ENCODE data around the gene TAOK3.
"Not testable (repeated sequence)": the region's sequence is repeated elsewhere in the genome, so short reads cannot be mapped to it uniquely, and the experiment has no call there.

TAOK3 gene

DNA sequence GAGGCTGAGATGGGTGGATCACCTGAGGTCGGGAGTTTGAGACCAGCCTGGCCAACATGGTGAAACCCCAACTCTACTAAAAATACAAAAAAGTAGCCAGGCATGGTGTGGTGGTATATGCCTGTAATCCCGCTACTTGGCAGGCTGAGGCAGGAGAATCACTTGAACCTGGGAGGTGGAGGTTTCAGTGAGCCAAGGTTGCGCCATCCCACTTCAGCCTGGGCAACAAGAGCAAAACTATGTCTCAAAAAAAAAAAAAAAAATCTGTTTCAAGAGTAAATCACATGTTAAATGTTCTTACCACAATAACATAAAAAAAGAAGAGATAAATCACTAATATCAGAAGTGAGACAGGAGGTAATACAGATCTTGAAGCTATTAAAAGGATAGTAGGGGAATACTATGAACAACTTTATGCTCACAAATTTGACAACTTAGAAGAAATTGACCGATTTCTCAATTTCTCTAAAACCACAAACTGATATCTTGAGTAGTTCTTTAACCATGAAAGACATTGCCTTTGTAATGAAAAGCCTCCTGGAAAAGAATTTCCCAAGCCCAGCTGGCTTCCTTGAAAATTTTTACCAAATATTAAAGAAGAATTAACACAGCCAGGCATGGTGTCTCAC lies 37.7 kb downstream of the TAOK3 start:
- no peak for DNase-seq

DNA sequence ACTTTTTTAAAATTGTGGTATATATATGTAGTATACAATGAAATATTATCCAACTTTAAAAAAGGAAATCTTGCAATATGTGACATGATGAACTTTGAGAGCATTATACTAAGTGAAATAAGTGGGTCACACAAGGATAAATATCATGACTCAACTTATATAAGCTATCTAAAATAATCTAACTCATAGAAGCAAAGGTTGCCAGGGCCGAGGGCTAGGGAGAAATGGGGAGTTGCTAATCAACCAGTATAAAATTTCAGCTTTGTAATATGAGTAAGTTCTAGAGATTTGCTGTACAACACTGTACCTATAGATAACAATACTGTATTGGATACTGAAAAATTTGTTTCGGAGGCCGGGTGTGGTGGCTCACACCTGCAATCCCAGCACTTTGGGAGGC lies 38.5 kb downstream of the TAOK3 start:
- DNase-seq, result no peak

DNA sequence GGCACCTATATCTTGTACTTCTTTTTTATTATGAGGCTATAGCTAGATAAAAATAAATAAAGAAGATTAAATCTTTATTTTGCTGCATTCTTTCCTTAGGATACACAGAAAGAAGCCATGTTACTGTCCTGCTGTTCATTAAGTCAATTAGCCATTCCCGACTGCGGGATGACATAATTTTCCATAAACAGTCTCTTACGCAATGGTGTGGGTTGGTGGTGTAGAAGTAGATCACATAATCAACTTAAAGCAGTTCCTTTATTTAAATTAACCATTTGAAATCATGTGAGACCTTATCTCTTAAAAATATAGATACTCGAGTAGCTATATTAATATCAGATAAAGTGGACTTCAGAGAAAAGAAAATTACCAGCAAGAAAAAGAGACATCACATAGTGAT lies 40.2 kb downstream of the TAOK3 start:
- DNase-seq, result no peak

DNA sequence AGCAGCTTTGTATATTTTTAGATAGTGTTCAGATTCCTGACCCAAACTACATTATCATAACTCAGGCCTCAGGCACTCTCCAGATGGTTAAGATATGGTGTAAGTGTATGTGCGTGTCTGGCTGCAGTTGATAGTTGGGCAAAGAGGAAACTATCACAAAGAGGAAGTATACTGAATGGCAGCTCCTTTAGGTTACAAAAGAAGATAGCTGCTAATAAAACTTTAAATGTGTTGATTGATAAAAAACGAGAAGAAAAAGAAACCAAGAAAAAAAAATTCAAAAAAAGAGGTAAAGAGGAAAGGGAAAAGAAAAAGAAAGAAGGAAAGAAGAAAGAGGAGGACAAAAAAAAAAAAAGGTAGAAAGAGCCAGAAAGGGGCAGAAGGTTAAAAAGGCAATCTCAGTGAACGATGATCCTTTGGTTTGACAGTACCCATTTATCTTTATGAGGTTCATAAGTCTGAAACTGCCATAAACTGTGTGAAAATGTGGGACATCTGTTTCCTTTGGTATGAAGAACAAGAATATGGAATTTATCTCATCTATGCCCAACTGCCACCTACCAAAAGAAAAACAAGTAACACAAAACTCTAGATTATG lies 42.2 kb downstream of the TAOK3 start:
- DNase-seq, result no peak

DNA sequence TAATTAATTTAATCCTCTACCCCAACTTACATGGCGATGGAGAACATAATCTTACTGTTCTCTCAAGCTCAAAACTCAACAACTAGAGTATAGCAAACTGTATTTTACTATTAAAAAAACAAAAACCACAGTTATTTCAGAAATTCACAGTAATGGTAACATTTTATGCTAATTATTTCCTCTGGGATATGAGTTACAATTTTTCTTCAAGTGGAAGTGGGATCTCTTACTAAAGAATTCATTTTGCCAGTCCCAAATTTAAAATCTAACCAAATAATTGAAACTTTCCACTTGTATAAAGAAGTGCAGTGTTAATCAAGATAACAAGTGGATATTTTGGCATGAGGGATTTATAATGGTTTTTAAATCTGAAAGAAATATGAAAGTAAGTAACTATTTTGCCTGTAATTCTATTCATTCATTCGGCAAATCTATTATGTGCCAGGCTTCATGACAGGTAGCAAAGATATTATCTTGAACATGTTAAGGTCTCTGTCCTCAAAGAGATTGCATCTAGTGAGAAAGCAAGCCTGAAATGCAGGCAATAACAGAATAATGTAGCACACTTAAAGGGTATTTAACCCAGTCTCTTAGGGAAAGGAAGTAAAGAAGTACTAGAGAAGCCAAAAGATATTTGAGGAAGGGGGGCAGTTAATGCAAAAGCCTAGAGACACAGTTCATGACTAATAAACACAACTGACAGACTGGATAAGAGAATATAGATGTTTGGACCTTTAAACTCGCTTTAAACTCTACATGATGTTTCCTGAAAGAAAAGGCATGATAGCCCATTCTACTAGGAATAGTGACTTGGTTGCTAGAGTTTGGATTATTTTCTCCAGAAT lies 44.0 kb downstream of the TAOK3 start:
- DNase-seq, result no peak

DNA sequence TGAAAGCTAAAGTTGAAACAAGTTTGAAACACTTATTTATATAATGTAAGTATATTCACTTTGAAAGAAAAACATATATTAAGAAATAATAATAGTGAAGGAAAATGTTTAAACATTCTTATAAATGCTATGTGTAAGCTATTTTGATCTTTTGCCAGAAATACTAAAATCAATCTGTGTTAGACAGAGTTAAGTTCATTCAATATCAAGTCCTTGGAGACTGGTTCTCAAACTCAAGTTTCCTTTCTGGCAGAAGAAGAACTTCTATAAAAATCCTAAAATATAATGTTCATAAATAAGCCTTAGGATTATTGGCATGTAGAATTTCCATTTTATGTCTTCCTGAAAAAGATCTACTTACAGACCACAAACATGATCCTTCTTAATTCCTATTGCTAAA lies 45.3 kb downstream of the TAOK3 start:
- DNase-seq, result no peak

DNA sequence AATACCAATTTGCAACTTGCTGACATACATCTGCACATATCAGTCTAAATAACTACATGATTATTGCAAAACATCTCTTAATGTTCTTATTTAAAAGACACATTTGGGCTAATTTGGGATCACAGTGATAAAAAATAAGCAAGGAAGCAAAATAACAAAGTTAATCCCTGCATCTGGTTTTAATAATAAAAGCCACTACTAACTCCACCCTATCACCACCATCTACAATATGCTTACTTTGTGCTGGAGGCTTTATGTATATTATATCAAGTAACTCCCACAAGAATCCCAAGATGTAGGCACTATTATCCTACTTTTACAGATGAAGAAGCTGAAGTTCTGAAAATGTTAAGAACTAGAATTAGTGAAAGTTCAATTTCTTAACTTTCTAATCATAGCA lies 45.7 kb downstream of the TAOK3 start:
- DNase-seq, result no peak

DNA sequence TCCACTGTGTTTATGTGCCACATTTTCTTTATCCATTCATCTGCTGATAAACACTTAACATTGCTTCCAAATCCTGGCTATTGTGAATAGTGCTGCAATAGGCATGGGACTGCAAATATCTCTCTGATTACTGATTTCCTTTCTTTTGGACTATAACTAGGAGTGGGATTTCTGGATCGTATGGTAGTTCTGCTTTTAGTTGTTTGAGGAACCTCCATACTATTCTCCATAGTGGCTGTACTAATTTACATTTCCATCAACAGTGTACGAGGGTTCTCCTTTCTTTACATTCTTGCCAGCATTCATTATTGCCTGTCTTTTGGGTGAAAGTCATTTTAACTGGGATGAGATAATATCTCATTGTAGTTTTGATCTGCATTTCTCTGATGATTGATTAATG lies 47.6 kb downstream of the TAOK3 start:
- no peak for DNase-seq

DNA sequence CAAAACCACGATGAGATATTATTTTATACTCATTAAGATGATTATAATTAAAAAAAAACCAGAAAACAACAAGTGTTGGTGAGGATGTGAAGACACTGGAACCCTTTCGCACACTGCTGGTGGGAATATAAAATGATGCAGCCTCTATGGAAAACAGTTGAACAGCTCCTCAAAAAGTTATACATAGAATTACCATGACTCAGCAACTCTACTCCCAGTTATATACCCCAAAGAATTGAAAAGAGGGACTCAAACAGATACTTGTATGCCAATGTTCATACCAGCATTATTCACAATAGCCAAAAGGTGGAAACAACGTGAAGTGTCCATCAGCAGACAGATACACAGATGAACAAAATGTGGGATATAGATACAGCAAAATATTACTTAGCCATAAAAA lies 53.1 kb downstream of the TAOK3 start:
- no peak for DNase-seq

DNA sequence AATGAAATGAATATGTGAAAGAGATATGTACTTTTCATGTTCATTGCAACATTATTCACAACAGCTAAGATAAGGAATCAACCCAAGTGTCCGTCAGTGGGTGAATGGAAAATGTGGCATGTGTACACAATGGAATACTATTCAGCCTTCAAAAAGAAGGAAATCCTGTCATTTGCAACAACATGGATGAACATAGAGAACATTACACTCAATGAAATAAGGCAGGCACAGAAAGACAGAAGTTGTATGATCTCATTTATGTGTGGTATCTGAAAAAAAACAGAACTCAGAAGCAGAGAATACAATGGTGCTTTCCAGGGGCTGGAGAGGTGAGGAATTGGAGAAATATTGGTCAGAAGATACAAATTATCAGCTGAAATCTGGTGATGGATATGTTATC lies 54.0 kb downstream of the TAOK3 start:
- DNase-seq, result no peak

DNA sequence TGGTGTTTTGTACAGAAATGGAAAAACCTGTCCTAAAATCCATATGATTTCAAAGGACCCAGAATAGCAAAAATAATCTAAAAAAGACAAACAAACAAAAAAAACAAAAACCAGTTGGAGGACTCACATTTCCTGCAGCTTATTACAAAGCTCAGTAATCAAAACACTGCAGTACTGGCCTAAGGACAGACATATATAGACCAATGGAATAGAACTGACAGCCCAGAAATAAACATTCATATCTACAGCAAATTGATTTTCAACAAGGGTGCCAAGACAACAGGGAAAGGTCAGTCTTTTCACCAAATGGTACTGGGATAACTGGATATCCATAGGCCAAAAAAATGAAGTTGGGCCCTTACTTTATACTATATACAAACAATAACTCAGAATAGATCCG lies 55.0 kb downstream of the TAOK3 start:
- no peak for DNase-seq

DNA sequence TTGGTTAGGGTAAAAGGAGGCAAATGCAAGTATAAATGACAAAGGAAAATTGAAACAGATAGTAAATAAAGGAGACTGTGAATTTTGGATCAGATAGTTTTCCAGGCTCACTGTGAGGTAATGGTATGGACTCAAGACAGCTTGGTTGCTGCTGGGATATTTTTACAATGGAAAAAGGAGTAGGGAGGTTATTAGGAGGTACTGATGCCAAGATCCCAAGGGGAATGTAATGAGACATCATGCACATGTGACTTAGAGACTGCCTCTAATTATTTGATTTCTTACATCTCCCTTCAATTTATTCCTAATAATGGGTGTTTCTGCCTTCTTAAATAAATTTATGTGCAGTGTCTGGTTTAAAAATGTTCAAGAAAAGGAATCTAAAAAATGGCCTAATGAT lies 56.9 kb downstream of the TAOK3 start:
- DNase-seq, result no peak

DNA sequence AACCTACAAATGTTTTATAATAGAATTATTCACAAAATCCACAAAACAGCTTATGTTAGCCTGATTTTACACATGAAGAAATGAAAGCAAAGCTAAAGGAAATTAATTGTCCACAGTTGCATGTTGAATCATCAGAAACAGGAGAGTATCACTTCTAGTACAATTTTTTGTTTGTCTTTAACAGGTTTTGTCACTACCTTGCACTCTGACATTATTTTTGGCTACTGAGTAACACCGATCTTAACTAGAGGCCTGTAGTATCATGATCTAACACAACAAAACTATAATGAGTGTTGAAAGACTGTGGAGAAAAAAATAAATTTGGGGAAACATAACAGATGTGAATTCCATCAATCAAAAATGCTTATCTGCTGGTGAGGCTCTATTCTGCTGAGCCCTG lies 60.1 kb downstream of the TAOK3 start:
- no peak for DNase-seq

DNA sequence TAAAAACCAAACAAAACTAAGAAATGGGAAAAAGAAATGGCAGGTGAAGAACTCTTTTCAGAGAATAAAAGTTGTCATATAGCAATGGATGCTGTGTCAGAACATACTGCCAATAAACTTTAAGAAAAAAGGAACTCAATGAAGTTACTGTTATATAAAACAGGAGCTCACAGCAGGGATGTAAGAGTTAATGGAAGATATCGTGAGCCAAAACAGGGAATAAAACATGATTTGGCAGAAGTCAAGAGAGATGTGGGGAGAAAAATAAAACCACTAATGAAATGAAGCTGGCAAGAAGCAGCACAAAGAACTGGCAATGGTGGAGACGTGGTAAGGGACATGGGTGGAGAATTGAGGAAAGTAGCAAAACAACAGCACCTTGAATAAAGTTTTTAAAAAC lies 61.0 kb downstream of the TAOK3 start:
- no peak for DNase-seq

DNA sequence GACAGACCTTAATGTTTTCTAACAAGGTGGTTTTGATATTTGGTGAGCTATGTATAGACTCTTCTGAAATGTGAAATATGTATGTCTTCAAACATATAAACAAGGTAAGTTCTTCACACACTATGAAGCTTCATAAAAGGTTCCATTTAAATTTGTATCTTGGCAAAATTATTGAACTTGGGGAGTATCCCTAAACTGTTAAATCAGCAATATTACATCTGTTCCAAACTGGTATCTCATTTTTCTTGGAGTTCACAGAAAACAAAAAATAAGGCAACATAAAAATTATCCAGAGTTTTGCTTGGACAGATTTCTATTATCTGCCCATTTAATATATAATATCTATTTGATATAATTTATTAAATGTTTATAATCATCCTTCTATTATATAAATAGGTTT lies 62.4 kb downstream of the TAOK3 start:
- no peak for DNase-seq

DNA sequence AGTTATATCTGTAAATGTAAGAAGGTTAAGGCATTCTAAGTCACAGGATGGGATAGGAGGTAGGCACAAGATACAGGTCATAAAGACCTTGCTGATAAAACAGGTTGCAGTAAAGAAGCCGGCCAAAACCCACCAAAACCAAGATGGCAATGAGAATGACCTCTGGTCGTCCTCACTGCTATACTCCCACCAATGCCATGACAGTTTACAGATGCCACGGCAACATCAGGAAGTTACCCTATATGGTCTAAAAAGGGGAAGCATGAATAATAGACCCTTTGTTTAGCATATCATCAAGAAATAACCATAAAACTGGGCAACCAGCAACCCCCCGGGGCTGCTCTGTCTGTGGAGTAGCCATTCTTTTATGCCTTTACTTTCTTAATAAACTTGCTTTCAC lies 64.7 kb downstream of the TAOK3 start:
- DNase-seq, result not testable (repeated sequence)

DNA sequence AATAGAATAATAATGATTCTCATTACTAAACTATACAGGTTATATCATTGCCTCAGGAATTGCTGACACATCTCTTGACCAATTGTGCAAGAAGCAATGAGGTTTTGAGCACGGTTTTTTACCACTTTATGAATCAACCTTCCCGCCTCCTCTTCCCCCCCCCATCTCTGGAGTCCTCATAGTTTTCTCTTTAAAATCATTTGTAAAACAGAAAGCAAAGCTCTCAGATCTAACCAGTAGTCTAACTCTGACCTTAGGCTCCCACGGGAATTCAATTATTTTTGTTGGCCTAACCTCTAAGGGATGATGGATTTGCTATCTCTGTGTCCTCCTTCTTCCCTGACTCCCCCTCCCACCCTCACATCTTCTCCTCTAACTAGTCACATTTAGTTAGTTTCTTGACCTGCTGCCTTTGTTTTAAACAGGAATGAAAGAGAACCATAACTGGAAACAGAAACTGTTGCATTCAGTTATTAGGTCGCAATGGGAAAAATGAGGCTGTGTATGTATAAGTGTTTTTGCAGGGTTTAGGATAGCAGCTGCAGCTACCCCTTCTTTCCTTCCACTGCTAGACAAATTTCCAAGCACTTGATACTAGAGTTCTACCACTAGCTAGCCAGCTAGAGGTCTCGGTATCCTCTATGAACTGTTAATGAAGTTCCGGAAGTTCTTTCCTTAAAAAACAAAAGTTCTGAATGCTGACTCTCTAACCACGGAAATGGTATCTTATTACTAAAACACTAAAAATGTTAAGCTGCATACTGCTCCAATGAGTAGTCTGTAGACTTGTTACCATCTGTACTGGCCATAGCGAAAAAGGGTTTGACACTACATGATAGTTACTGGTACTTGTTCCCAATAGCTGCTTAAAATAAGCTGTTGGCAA lies 65.4 kb downstream of the TAOK3 start:
- no peak for DNase-seq

DNA sequence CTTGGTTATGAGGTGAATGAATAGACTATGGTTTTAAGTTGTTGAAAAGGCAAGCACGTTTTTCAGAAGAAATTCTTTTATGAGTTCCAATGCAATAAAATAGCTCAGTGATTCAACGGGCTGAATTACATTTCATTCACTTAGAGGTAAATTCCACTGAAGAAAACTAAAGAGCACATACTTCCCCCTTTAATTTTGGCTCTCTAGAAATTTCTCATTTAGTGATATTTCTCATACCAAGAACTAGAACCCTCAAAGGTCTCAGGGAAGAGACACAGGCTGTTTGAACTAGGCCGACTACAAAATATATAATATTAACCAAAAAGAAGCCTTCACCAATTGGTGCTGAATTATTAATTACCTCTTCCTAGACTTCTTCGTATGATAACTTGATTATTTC lies 68.6 kb downstream of the TAOK3 start:
- DNase-seq, result no peak

DNA sequence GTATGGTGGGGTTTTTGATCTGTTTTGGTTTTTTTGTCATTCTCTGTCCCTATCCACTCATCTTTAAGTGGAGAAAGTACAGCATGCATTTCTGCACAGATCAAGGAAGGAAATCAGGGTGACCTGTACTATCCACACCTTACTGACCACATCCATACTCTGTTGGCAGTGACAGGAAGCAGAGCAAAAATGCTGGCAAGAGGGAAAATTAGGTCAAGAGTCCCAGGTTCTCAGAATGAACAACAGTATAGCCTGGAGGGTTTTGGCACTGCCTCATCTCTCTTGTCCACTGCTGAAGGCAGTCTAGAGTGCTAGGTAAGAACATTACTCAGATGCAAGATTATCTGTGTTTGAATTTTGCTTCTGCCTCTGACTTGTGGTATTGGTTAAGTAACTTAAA lies 70.7 kb downstream of the TAOK3 start:
- no peak for DNase-seq

DNA sequence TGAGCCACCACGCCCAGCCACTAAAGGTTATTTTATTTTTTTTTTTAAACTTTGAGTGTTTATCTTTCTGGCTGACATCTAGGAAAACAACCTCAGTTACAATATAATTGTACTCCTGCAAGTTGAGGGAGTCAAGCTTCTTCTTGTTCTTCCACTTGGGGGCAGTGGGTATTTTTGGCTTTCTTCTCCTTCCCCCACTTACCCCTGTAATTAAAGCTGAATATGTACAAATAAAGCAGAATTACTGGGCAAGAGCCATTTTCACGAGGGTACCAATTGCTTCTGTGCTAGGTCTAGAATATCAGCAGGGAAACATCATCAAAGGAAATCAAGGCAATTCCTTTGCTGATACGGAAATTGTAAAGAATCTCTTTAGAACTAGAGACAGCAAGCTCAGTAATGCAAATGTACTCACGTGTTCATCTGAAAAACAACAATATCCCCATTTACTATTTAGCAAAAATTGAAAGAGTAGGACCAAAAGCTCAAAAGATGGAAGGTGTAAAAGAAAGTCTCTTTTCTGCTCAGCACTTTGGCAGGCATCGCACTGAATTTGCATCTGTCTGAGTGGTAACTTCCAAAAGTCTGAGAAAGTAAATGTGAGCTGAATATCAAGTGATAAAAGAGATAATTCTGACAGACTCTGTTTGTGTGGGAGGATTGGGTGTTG lies 72.8 kb downstream of the TAOK3 start:
- DNase-seq, result no peak

DNA sequence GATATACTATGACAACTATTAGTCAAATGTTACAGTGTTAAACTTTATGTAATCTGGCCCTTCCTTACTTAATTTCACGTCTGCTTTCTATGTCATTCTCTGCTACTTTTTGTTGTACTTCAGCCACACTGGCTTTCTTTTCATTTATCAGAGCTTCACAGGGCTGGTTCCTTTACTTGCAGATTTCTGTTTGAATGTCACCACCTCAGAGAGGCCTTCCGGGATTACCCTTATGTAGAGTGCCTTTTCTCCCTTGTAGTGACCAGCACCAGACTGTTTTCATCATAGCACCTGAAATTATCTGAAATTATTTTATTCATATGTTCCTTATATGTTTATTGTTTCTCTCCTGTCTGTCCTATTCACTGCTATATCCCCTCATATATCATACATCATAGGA lies 75.4 kb downstream of the TAOK3 start:
- no peak for DNase-seq

DNA sequence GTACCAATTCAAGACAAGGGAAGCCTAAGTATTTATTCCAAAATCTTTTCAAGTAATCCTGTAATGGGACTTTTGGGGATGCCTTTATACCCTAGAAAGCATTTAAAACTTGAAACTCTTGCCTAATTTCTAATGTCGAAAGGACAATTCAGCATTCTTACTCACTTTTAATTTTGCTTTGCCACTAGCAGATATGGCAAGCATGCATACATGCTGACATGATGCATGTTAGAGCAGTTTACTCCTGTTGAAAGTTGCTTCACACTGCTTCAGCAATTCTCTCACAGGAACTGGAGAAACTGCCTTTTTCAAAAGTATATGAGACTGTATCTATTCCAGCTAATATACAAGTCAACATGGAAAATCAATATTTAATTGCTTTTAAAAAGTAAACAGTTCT lies 79.9 kb downstream of the TAOK3 start:
- DNase-seq, result no peak

DNA sequence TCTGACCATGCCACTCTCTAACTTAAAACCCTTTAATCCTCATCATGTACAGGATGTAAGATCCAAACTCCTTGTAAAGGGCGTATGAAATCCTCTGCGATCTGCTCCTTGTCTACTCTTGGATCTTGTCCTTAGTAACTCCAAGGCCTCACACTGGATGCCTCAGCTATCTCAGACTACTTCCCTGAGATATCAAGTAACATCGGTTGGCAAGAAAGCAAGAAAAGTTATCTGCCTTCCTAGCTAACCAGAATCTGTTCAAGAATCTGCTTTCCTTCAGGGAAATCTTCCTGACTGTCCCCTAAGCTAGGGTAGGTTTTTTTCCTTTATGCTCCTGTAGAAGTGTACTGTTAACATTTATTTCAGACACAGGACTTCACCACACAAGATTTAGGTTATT lies 82.6 kb downstream of the TAOK3 start:
- DNase-seq, result no peak
